Measurements from ENCODE around the gene EMX1. TPM values are rescaled to one million over a fixed set of nuclear protein-coding genes. Genes with fewer than 3 reads are reported as not detected.

Gene EMX1
- total RNA-seq, 1 donor from 2014 or later: not detected

- ATAC-seq (no peak), DNase-seq (no peak)
- intact Hi-C loops (cut with micrococcal nuclease): no loop called here
Observed at GRCh38 chr2:72968286-72968685, 51.0 kb downstream of the EMX1 start.

- no peak for DNase-seq
- intact Hi-C loops (cut with micrococcal nuclease): no loop called here
- ATAC-seq: no peak
Observed at GRCh38 chr2:72969706-72970105, 52.4 kb downstream of the EMX1 start.

- DNase-seq: peak; percentile 2
- intact Hi-C loops (cut with micrococcal nuclease): no loop called here
Observed at GRCh38 chr2:72971036-72971435, 53.7 kb downstream of the EMX1 start.

GRCh38 chr2:72972352-72973136 is 55.2 kb downstream of the EMX1 start:
- no peak for ATAC-seq
- DNase-seq: peak; percentile 6
- intact Hi-C loops (cut with micrococcal nuclease): no loop called here

More at GRCh38 chr2:72971036-72971435, 53.7 kb downstream of the EMX1 start:
- no peak for ATAC-seq

GRCh38 chr2:72973137-72973535 is 55.8 kb downstream of the EMX1 start:
- intact Hi-C loops (cut with micrococcal nuclease): no loop called here
- DNase-seq (no peak), ATAC-seq (no peak)

- ATAC-seq: peak; percentile 88
Observed at GRCh38 chr2:72973566-72974435, 56.5 kb downstream of the EMX1 start.

GRCh38 chr2:72974436-72974754 is 57.1 kb downstream of the EMX1 start:
- no peak for ATAC-seq
- intact Hi-C loops (cut with micrococcal nuclease): no loop called here
- no peak for DNase-seq

More at GRCh38 chr2:72973566-72974435, 56.5 kb downstream of the EMX1 start:
- intact Hi-C loops (cut with micrococcal nuclease): no loop called here
- DNase-seq: peak; percentile 45

- ATAC-seq (no peak), DNase-seq (no peak)
- intact Hi-C loops (cut with micrococcal nuclease): no loop called here
Observed at GRCh38 chr2:72975017-72975416, 57.7 kb downstream of the EMX1 start.

GRCh38 chr2:72979896-72980295 is 62.6 kb downstream of the EMX1 start:
- intact Hi-C loops (cut with micrococcal nuclease): loop anchor here (10.0 kb wide), 1 partner anchor 95 kb away; the partner anchor contains the start of gene SFXN5
- ATAC-seq (no peak), DNase-seq (no peak)

- intact Hi-C loops (cut with micrococcal nuclease): loop anchor here (10.0 kb wide), 1 partner anchor 94 kb away; the partner anchor contains the start of gene SFXN5
- no peak for ATAC-seq
- DNase-seq: peak; percentile 16
Observed at GRCh38 chr2:72980535-72981217, 63.4 kb downstream of the EMX1 start.

GRCh38 chr2:72981536-72981935 is 64.2 kb downstream of the EMX1 start:
- DNase-seq (peak; percentile 31), ATAC-seq (no peak)
- intact Hi-C loops (cut with micrococcal nuclease): loop anchor here (10.0 kb wide), 1 partner anchor 93 kb away; the partner anchor contains the start of gene SFXN5

- intact Hi-C loops (cut with micrococcal nuclease): loop anchor here (10.0 kb wide), 1 partner anchor 93 kb away; the partner anchor contains the start of gene SFXN5
- ATAC-seq: no peak
- no peak for DNase-seq
Observed at GRCh38 chr2:72982219-72982618, 64.9 kb downstream of the EMX1 start.

GRCh38 chr2:72982781-72983499 is 65.6 kb downstream of the EMX1 start:
- intact Hi-C loops (cut with micrococcal nuclease): loop anchor here (10.0 kb wide), 1 partner anchor 92 kb away; the partner anchor contains the start of gene SFXN5
- DNase-seq (no peak), ATAC-seq (no peak)

- intact Hi-C loops (cut with micrococcal nuclease): loop anchor here (10.0 kb wide), 1 partner anchor 91 kb away; the partner anchor contains the start of gene SFXN5
- peak; percentile 45 for ATAC-seq
- peak; percentile 41 for DNase-seq
Observed at GRCh38 chr2:72983500-72984161, 66.3 kb downstream of the EMX1 start.

GRCh38 chr2:72984172-72984671 is 66.9 kb downstream of the EMX1 start:
- peak; percentile 94 for ATAC-seq
- intact Hi-C loops (cut with micrococcal nuclease): loop anchor here (10.0 kb wide), 1 partner anchor 91 kb away; the partner anchor contains the start of gene SFXN5
- DNase-seq: peak; percentile 84
